GM20000 (cell line): ENCODE data around the gene DRICH1.

Experiments
- DNase-seq: peaks from one replicate; pipeline ENCODE4 v3.0.0; 2012; ENCODE audit warnings: low spot score
- TF ChIP-seq, protein P1 (sequence below): IDR thresholded peaks from 2 replicates; pipeline ENCODE4 v1.5.1; 2012; ENCODE audit warnings: mild to moderate bottlenecking, control low read depth; ENCODE audit errors: extremely low read depth, missing control alignments

The DRICH1 gene

DNA sequence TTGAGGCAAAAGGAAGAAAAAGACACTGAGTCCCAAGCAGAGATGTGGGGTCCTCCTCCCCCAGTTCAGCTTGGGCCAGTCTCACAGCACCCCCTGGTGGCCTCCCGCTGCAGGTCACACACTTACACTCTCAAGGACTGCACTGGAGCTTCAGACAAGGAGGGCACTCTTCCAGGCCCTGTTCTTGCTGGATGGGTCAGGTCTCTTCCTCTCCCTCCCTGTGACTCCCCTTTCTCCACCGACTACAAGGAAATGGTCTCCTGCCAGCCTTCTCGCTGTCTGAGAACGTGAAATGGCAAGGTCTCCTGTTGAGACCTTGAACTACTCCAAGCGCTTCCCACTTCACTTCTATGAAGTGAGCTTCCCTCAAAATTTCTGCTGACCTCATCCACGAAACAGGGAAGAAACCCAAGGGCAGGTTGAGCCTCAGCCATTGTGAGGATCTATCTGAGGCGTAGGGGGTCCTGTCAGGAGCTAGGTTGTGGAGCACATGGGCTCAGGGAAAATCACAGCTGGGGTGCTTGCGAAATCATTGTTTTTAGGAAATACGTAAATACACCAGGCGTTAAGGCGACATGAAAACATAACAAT, 40.8 kb downstream of the DRICH1 start:
- TF ChIP-seq, protein P1, sequence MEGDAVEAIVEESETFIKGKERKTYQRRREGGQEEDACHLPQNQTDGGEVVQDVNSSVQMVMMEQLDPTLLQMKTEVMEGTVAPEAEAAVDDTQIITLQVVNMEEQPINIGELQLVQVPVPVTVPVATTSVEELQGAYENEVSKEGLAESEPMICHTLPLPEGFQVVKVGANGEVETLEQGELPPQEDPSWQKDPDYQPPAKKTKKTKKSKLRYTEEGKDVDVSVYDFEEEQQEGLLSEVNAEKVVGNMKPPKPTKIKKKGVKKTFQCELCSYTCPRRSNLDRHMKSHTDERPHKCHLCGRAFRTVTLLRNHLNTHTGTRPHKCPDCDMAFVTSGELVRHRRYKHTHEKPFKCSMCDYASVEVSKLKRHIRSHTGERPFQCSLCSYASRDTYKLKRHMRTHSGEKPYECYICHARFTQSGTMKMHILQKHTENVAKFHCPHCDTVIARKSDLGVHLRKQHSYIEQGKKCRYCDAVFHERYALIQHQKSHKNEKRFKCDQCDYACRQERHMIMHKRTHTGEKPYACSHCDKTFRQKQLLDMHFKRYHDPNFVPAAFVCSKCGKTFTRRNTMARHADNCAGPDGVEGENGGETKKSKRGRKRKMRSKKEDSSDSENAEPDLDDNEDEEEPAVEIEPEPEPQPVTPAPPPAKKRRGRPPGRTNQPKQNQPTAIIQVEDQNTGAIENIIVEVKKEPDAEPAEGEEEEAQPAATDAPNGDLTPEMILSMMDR = peak; percentile 88
- peak; percentile 73 for DNase-seq

DNA sequence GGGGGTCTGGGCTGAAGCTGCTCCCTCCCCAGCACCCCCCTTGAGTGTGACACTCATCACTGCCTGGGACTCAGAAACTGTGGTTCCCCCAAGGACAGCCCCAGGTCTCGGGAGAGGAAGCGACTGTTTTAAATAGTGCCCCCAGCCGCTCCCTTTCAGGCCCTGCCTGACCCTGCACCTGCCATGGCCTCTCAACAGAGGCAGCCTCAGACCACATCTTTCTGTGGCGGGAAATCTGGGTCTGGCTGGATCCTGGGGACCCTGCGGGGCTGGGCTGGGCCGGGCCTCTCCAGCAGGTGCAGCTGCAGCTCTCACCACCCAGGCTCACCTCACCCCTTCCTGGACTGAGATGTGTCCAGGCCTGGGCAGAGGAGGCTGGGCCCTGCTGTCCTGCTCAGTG, 48.3 kb downstream of the DRICH1 start:
- TF ChIP-seq, protein P1 = no peak
- no peak for DNase-seq

DNA sequence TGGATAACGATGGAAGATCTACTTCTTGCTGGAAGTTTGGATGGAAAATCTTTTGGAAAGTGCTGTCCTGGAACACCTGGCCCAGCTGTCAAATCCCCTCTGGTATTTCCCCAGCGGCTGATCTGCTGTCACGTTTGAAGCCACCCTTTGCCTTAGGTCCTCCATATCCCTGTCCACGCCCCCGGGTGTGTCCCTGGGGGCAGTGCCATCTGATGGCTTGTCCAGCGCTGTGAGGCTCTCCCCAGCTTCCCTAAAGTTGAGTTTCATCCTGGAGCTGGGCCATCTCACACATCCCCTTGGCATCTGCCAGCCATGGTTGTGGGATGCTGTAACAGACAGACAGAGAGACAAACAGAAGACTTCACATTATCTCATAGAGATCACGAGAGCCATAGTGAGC, 49.0 kb downstream of the DRICH1 start:
- TF ChIP-seq, protein P1 = no peak
- DNase-seq = no peak

DNA sequence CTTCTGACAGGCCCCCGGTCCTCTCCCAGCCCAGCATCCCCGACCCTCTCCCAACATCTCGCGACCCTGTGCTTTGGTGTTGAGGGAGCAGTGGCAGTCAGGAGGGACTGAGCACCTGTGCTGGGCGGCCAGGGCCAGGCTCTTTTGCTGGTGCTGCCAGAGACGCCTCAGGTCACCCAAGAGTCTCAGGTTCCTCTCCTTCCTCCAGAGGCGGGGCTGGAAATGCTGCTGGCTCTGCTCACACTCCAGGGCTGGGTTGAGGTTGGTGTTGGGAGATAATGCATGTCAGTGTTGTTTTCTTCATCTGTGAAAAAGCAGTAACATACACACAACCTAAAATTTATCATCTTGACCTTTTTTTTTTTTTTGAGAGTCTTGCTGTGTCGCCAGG, 50.9 kb downstream of the DRICH1 start:
- TF ChIP-seq, protein P1 = no peak
- DNase-seq = no peak

DNA sequence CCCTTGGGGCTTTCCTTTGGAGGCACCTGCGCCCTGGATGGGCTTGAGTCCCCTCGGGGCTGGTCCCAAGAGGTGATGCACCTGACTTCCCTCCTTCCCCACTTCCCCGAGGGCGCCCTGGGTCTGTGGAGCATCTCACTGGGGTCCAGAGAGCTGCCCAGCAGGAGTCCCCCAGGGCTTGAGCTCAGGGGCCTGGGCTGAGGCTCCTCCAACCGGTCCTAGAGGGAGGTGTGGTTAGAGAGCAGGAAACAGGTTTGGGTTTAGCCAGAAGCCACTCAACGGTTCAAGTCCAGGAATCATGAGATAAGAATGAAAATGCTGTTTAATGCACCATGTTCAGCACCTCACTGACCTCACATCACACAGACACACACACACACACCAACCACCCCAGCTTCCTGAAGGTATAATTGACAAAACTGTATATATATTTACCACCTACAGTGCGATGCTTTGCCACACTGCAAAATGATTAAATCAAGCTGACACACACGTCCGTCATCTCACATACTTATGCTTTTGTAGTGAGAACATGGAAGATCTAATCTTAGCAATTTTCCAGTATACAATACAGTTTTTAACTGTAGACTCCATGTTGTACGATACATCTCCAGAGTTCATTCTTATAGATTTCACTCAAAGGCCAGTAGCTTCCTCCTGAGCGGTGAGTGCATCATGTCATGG, 51.4 kb downstream of the DRICH1 start:
- TF ChIP-seq, protein P1 = no peak
- DNase-seq = no peak

DNA sequence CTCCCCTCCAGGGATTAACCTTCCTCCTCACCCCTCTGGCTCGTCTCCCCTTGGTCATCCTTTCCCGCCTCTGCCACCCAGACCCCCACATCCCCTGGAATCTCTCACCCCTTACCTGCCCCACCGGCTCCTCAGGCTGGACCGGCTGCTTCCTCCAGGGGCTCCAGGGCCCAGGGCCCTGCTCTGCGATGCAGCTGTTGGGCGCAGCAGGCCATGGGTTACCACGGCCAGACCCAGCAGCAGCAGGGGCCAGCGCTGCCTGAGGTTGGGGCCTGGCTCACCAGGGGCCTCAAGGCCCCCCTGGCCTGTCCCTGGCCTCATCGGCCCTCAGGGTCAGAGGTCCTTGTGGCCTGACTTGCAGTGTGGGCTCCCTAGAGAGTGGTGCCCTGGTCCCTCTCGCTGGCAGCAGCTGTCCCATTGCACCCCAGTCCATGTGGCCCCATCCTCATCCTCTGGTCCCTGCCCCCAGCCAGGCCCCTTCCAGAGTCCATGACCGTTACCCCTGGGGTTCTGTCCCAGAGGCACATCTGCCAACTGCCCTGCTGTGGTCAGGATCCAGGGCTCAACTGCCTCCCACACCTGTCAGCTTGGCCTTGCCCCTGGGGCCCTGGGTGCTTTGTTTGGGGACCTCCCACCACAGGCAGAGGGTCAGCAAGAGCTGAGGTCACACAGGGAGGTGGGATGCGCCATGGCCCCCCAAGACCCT, 52.1 kb downstream of the DRICH1 start, which contains the start of gene IGLL1:
Gene IGLL1 (minus strand): TSS at position 421 of the 706 bp plus-strand sequence. CDS start 100 bp downstream, at position 321.
- DNase-seq = no peak
- TF ChIP-seq, protein P1 = no peak

DNA sequence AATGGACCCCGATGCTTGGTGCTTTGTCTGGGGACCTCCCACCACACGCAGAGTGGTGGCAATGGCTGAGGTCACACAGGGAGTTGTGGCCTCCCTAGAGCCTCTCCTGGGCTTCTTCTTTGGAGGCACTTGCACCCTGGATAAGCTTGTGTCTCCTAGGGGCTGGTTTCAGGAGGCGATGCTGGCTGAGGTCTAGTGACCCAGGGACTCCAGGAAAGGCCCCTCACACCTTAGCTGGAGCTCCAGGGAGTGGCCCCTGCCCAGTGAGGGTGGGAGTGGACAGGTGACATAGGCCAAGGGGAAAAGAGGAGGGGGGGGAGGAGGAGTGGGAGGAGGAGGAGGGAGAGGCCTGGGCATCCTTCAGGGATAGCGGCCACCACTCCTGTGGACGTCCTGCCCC, 52.8 kb downstream of the DRICH1 start:
- TF ChIP-seq, protein P1 = no peak
- DNase-seq = no peak
